ENCODE measurements around the gene NDFIP1.

The NDFIP1 gene

GRCh38 chr5:142197781-142198180 lies 89.2 kb downstream of the NDFIP1 start:
- H3K9me3 ChIP-seq (ENCODE audit: insufficient read depth, low read length, severe bottlenecking) = no peaks in the 10 kb centered on the region
- DNase-seq (no peak), ATAC-seq (ENCODE audit: insufficient read depth, low read depth) (no peak)
- H3K4me2 ChIP-seq (ENCODE audit: insufficient read depth, low read length) = no peak overlapping the region
- no peak for TF ChIP-seq CTCF (IDR thresholded peaks at IDR 0.05; ENCODE audit: borderline replicate concordance, extremely low read depth, low read length, poor library complexity, severe bottlenecking)
- no peak for TF ChIP-seq EZH2 (IDR thresholded peaks at IDR 0.05; ENCODE audit: borderline replicate concordance, low read depth, low read length, severe bottlenecking)
- H3K36me3 ChIP-seq (ENCODE audit: insufficient read depth, low read length) = no peaks in the 10 kb centered on the region
- H3K4me3 ChIP-seq (ENCODE audit: low read depth in 1 of 2, low read length in 2 of 2) = no peak overlapping the region
- H4K20me1 ChIP-seq (ENCODE audit: insufficient read depth, low read length) = no peaks in the 10 kb centered on the region
- H3K27ac ChIP-seq (ENCODE audit: low read length) = no peak overlapping the region
- H3K79me2 ChIP-seq (ENCODE audit: insufficient read depth, low read length) = no peaks in the 10 kb centered on the region
- H3K9ac ChIP-seq (ENCODE audit: low read depth, low read length) = no peak overlapping the region
- H3K4me1 ChIP-seq (ENCODE audit: insufficient read depth, low read length) = no peaks in the 10 kb centered on the region
- H3K27me3 ChIP-seq (ENCODE audit: insufficient read depth, low read length, poor library complexity) = no peaks in the 10 kb centered on the region
- H2AFZ ChIP-seq (ENCODE audit: low read depth, low read length) = no peak overlapping the region

DNA sequence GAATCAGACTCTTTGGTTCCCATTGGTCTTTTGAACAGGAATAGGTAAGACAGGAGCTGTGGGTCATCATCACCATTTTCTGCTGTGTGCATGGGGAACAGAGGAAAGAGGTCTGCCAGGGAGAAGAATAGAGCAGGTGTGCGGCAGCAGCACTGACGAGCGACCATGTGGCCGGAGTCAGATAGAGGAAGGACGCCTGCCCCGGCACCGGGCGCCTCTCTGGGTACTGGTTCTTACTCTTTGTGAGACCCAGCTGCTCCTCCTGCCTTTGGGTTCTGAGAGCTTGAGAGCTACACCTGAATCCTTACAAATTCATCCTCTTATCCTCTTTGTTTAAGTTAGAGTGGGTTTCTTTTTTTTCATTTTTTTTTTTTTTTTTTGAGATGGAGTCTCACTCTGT lies 90.8 kb downstream of the NDFIP1 start:
- H3K4me2 ChIP-seq (ENCODE audit: insufficient read depth, low read length) = no peak overlapping the region
- no peaks in the 10 kb centered on the region for H3K79me2 ChIP-seq (ENCODE audit: insufficient read depth, low read length)
- no peaks in the 10 kb centered on the region for H3K36me3 ChIP-seq (ENCODE audit: insufficient read depth, low read length)
- H3K27me3 ChIP-seq (ENCODE audit: insufficient read depth, low read length, poor library complexity) = no peaks in the 10 kb centered on the region
- DNase-seq = no peak
- no peak overlapping the region for H3K4me3 ChIP-seq (ENCODE audit: low read depth in 1 of 2, low read length in 2 of 2)
- H2AFZ ChIP-seq (ENCODE audit: low read depth, low read length) = no peak overlapping the region
- no peak for TF ChIP-seq EZH2 (IDR thresholded peaks at IDR 0.05; ENCODE audit: borderline replicate concordance, low read depth, low read length, severe bottlenecking)
- no peak for TF ChIP-seq CTCF (IDR thresholded peaks at IDR 0.05; ENCODE audit: borderline replicate concordance, extremely low read depth, low read length, poor library complexity, severe bottlenecking)
- H3K9me3 ChIP-seq (ENCODE audit: insufficient read depth, low read length, severe bottlenecking) = no peaks in the 10 kb centered on the region
- no peak for ATAC-seq (ENCODE audit: insufficient read depth, low read depth)
- H4K20me1 ChIP-seq (ENCODE audit: insufficient read depth, low read length) = no peaks in the 10 kb centered on the region
- H3K9ac ChIP-seq (ENCODE audit: low read depth, low read length) = no peak overlapping the region
- no peaks in the 10 kb centered on the region for H3K4me1 ChIP-seq (ENCODE audit: insufficient read depth, low read length)
- no peak overlapping the region for H3K27ac ChIP-seq (ENCODE audit: low read length)

DNA sequence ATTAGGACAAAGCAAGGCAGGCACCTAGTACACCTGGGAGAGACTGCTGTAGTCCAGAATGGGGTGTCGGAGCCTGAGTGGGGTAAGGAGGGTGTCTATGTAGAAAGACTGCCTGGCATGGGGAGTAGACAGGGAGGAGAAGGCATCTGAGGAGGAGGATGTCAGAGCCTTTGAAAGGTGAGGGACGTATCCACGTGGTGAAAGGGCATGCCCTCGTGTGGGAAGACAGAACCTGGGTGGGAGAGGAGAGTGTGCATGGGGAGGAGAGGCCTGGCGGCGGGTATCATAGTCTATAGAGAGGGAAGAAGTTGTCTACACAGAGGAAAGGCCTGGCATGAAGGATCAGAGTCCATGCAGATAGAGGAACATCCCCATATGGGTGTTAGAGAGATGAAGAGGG lies 91.8 kb downstream of the NDFIP1 start:
- H3K27me3 ChIP-seq (ENCODE audit: insufficient read depth, low read length, poor library complexity) = no peaks in the 10 kb centered on the region
- H3K4me3 ChIP-seq (ENCODE audit: low read depth in 1 of 2, low read length in 2 of 2) = no peak overlapping the region
- H3K27ac ChIP-seq (ENCODE audit: low read length) = no peak overlapping the region
- H3K4me2 ChIP-seq (ENCODE audit: insufficient read depth, low read length) = no peak overlapping the region
- H4K20me1 ChIP-seq (ENCODE audit: insufficient read depth, low read length) = no peaks in the 10 kb centered on the region
- no peaks in the 10 kb centered on the region for H3K36me3 ChIP-seq (ENCODE audit: insufficient read depth, low read length)
- ATAC-seq (ENCODE audit: insufficient read depth, low read depth) (no peak), DNase-seq (no peak)
- no peaks in the 10 kb centered on the region for H3K79me2 ChIP-seq (ENCODE audit: insufficient read depth, low read length)
- TF ChIP-seq CTCF (IDR thresholded peaks at IDR 0.05; ENCODE audit: borderline replicate concordance, extremely low read depth, low read length, poor library complexity, severe bottlenecking) = no peak
- TF ChIP-seq EZH2 (IDR thresholded peaks at IDR 0.05; ENCODE audit: borderline replicate concordance, low read depth, low read length, severe bottlenecking) = no peak
- no peak overlapping the region for H3K9ac ChIP-seq (ENCODE audit: low read depth, low read length)
- no peaks in the 10 kb centered on the region for H3K4me1 ChIP-seq (ENCODE audit: insufficient read depth, low read length)
- no peak overlapping the region for H2AFZ ChIP-seq (ENCODE audit: low read depth, low read length)
- no peaks in the 10 kb centered on the region for H3K9me3 ChIP-seq (ENCODE audit: insufficient read depth, low read length, severe bottlenecking)

DNA sequence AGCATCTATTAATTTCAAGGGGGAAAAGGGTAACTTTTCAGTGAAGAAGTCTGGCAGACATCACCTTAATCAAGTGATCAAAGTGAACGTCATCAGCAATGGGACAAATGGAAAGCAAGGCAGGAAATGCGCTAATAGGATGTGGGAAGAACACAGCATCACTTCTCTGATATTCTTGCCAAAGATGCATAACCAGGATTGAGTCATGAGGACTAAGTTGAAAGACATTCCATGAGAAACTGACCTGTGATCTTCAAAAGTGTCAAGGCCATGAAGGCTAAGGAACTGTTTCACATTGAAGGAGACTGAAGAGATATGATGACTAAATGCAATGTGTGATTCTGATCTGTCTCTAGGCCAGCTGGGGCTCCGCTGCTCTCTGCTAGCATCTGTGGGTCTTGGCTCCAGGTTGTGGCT lies 92.9 kb downstream of the NDFIP1 start:
- no peak overlapping the region for H3K4me2 ChIP-seq (ENCODE audit: insufficient read depth, low read length)
- TF ChIP-seq CTCF (IDR thresholded peaks at IDR 0.05; ENCODE audit: borderline replicate concordance, extremely low read depth, low read length, poor library complexity, severe bottlenecking) = no peak
- no peak for TF ChIP-seq EZH2 (IDR thresholded peaks at IDR 0.05; ENCODE audit: borderline replicate concordance, low read depth, low read length, severe bottlenecking)
- no peaks in the 10 kb centered on the region for H4K20me1 ChIP-seq (ENCODE audit: insufficient read depth, low read length)
- no peak overlapping the region for H3K27ac ChIP-seq (ENCODE audit: low read length)
- no peaks in the 10 kb centered on the region for H3K4me1 ChIP-seq (ENCODE audit: insufficient read depth, low read length)
- no peaks in the 10 kb centered on the region for H3K36me3 ChIP-seq (ENCODE audit: insufficient read depth, low read length)
- no peaks in the 10 kb centered on the region for H3K79me2 ChIP-seq (ENCODE audit: insufficient read depth, low read length)
- peak; percentile 59; the same call in 2 of the 3 replicates for ATAC-seq (ENCODE audit: insufficient read depth, low read depth)
- H3K9ac ChIP-seq (ENCODE audit: low read depth, low read length) = no peak overlapping the region
- no peak overlapping the region for H3K4me3 ChIP-seq (ENCODE audit: low read depth in 1 of 2, low read length in 2 of 2)
- no peak overlapping the region for H2AFZ ChIP-seq (ENCODE audit: low read depth, low read length)
- H3K9me3 ChIP-seq (ENCODE audit: insufficient read depth, low read length, severe bottlenecking) = no peaks in the 10 kb centered on the region
- DNase-seq = peak; percentile 17
- no peaks in the 10 kb centered on the region for H3K27me3 ChIP-seq (ENCODE audit: insufficient read depth, low read length, poor library complexity)
